Esophagus muscularis mucosa (tissue), 4 donors: ENCODE results near the gene NCAN. TPM values are rescaled to one million over a fixed set of nuclear protein-coding genes. Genes with fewer than 3 reads are reported as not detected.

ENCODE experiments used
- DNase-seq: peaks from one replicate; pipeline ENCODE4 v3.0.0-alpha.2; 2017; ENCODE audit errors: extremely low spot score
- H3K27ac ChIP-seq, 4 donors: fragments of 200-600 bp; sonication (generic); replicated peaks in 1 of 4; 1 replicate in 3 of 4; 2 replicates in 1 of 4; pipeline ENCODE4 v1.5.1; 2016 to 2019; ENCODE audit warnings: mild to moderate bottlenecking in 1 of 4
- H3K27me3 ChIP-seq, 4 donors: fragments of 200-600 bp; sonication (generic); one replicate each; pipeline versions ENCODE4 v1.5.1 to v1.6.0; 2016 to 2019
- H3K36me3 ChIP-seq, 4 donors: fragments of 200-600 bp; sonication (generic); one replicate each; pipeline ENCODE4 v1.5.1; 2016 to 2019
- H3K4me1 ChIP-seq, 4 donors: fragments of 200-600 bp; sonication (generic); one replicate each; pipeline ENCODE4 v1.5.1; 2016 to 2019
- H3K4me3 ChIP-seq, 4 donors: fragments of 200-600 bp; sonication (generic); 1 replicate in 2 of 4; 2 replicates in 2 of 4; pipeline ENCODE4 v1.5.1; 2016 to 2019; ENCODE audit warnings: mild to moderate bottlenecking in 4 of 4, moderate library complexity in 1 of 4
- H3K9me3 ChIP-seq, 4 donors: fragments of 200-600 bp; sonication (generic); 1 replicate in 3 of 4; 2 replicates in 1 of 4; pipeline ENCODE4 v1.5.1; 2016 to 2019
- EP300 ChIP-seq: sonication (generic); formaldehyde crosslinking; IDR thresholded peaks from one replicate; pipeline ENCODE4 v1.6.1; 2017; ENCODE audit warnings: antibody characterized with exemption
- POLR2A ChIP-seq: fragments of 450-650 bp; IDR thresholded peaks from one replicate; pipeline ENCODE4 v1.6.1; 2017; ENCODE audit warnings: antibody characterized with exemption, moderate library complexity, mild to moderate bottlenecking, low read depth
- POLR2AphosphoS5 ChIP-seq, 2 donors: sonication (generic); formaldehyde crosslinking; IDR thresholded peaks; one replicate each; pipeline ENCODE4 v1.6.1; 2017; ENCODE audit warnings: antibody characterized with exemption in 2 of 2
- WGBS: methylation state at CpG from one replicate; pipeline ENCODE4 v1.1.5; 2018; 5-methylcytosine and 5-hydroxymethylcytosine counted together
- intact Hi-C: fragments of 100-400 bp; cut with DNase I; formaldehyde crosslinking; loops from one replicate; pipeline ENCODE4 v1.15.1; 2023
- total RNA-seq, 4 donors: library from RNA; depleted of rRNA; stranded (reverse); fragments of >200 nt; gene quantifications; one replicate each; pipeline versions ENCODE4 v1.1.0 to v1.2.1, GENCODE V29; 2016
- TF ChIP-seq, protein P1 (sequence below), 3 experiments: fragments of 200-600 bp in 2 of 3; fragments of 450-650 bp in 1 of 3; sonication (generic) in 2 of 3; IDR thresholded peaks; one replicate each; pipeline ENCODE4 v1.5.1; 2017 to 2019; ENCODE audit warnings: antibody characterized with exemption in 3 of 3, mild to moderate bottlenecking in 2 of 3, moderate library complexity in 1 of 3

The NCAN gene
- total RNA-seq, 4 donors from 2014 or later = 0.17 TPM; not detected in 3

DNA sequence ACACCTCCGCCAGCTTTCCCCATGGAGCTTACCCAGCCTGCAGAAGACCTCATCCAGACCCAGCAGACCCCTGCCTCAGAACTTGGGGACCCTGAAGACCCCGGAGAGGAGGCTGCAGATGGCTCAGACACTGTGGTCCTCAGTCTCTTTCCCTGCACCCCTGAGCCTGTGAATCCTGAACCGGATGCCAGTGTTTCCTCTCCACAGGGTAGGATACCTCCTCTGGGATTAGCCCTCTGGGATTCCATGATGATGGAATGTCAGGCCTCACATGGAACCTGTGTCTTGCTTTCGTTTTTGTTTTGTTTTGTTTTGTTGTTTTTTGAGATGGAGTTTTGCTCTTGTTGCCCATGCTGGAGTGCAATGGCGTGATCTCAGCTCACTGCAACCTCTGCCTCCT is 17.8 kb upstream of the NCAN start:
- WGBS = 80% methylated on average over 5 of the region's 5 CpGs
- peaks cover 21 to 36% (median 35%) of the 10 kb centered on the region in 4 donors for H3K36me3 ChIP-seq
- no peaks in the 10 kb centered on the region for H3K27me3 ChIP-seq
- no peaks in the 10 kb centered on the region for H3K9me3 ChIP-seq
- peaks cover 45 to 53% (median 47%) of the 10 kb centered on the region in 4 donors for H3K4me1 ChIP-seq
- no peak for DNase-seq
- intact Hi-C loops = loop anchor here (10.0 kb wide), 1 partner anchor 121 kb away; no protein-coding TSS in a partner anchor
- peak overlapping the region in 3 of 4 donors; percentile 10 to 95 (median 80) for H3K4me3 ChIP-seq
- no peak overlapping the region for H3K27ac ChIP-seq
- TF ChIP-seq, protein P1, sequence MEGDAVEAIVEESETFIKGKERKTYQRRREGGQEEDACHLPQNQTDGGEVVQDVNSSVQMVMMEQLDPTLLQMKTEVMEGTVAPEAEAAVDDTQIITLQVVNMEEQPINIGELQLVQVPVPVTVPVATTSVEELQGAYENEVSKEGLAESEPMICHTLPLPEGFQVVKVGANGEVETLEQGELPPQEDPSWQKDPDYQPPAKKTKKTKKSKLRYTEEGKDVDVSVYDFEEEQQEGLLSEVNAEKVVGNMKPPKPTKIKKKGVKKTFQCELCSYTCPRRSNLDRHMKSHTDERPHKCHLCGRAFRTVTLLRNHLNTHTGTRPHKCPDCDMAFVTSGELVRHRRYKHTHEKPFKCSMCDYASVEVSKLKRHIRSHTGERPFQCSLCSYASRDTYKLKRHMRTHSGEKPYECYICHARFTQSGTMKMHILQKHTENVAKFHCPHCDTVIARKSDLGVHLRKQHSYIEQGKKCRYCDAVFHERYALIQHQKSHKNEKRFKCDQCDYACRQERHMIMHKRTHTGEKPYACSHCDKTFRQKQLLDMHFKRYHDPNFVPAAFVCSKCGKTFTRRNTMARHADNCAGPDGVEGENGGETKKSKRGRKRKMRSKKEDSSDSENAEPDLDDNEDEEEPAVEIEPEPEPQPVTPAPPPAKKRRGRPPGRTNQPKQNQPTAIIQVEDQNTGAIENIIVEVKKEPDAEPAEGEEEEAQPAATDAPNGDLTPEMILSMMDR (IDR thresholded peaks at IDR 0.05) = no peak
- TF ChIP-seq EP300 = no peak
- no peak for TF ChIP-seq POLR2A
- TF ChIP-seq POLR2AphosphoS5 (IDR thresholded peaks at IDR 0.05) = no peak

DNA sequence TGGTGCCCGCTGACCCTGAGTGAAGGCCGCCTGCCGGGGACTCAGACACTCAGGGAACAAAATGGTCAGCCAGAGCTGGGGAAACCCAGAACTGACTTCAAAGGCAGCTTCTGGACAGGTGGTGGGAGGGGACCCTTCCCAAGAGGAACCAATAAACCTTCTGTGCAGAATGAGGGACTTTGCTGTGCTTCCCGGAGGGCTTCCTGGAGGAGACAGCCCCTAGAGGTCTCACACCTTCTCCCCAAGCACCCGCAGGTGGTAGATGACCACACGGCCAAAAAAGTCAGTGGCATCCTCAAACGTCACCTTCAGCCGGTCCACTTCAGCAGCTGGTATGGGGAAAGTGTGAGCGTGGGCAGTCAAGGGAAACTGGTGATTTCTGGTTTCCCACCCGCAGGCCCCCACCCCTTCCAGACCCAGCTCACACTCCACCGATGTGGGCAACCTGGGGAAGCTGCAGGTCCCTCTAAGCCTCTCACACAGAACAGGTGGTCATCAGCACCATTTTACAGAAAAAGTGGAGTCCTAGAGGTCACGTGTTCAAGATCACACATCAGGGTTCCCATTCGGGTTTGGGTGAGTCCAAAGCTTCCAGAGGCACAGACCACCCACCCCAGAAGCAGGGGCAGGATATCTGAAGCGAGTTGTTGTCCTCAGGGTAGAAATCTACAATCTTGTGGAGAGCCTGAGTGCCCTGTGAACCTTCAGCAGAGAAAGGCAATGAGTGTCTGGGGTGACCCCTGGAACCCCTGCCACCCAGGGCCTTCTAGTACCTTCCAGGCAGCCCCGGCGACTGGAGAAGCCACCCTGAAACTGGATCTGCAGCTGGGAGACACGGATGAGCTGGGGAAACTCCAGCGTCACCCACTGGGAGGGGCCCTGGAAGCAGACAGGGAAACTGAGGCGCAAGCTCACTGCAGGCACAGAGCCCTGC is 9.8 kb upstream of the NCAN start:
- peaks cover 0 to 11% (median 0%) of the 10 kb centered on the region in 4 donors for H3K27me3 ChIP-seq
- no peak for TF ChIP-seq EP300
- TF ChIP-seq, protein P1 (IDR thresholded peaks at IDR 0.05) = no peak
- no peak for TF ChIP-seq POLR2A
- no peak for TF ChIP-seq POLR2AphosphoS5 (IDR thresholded peaks at IDR 0.05)
- 76% methylated on average over 17 of the region's 19 CpGs for WGBS
- DNase-seq = no peak
- peaks cover 17 to 48% (median 39%) of the 10 kb centered on the region in 4 donors for H3K36me3 ChIP-seq
- H3K9me3 ChIP-seq = no peaks in the 10 kb centered on the region
- peaks cover 8 to 21% (median 16%) of the 10 kb centered on the region in 4 donors for H3K4me1 ChIP-seq
- peak overlapping the region; percentile 74 to 86 (median 78) for H3K27ac ChIP-seq
- intact Hi-C loops = no loop called here
- peak overlapping the region; percentile 61 to 79 (median 70) for H3K4me3 ChIP-seq

GRCh38 chr19:19202707-19203011 is 9.1 kb upstream of the NCAN start:
- Histone ChIP-seq H3K4me1 (peaks cover 8 to 21% (median 16%) of the 10 kb centered on the region in 4 donors), H3K9me3 (no peaks in the 10 kb centered on the region), H3K27me3 (peaks cover 0 to 18% (median 0%) of the 10 kb centered on the region in 4 donors), H3K36me3 (peaks cover 10 to 41% (median 32%) of the 10 kb centered on the region in 4 donors), H3K27ac (peak overlapping the region; percentile 74 to 86 (median 78)), H3K4me3 (peak overlapping the region; percentile 61 to 79 (median 70))
- intact Hi-C loops = no loop called here
- DNase-seq = no peak
- TF ChIP-seq, protein P1 (IDR thresholded peaks at IDR 0.05) = no peak
- TF ChIP-seq POLR2AphosphoS5 (IDR thresholded peaks at IDR 0.05) = no peak
- no peak for TF ChIP-seq POLR2A
- TF ChIP-seq EP300 = no peak
- WGBS = 13% methylated on average over 3 of the region's 11 CpGs

DNA sequence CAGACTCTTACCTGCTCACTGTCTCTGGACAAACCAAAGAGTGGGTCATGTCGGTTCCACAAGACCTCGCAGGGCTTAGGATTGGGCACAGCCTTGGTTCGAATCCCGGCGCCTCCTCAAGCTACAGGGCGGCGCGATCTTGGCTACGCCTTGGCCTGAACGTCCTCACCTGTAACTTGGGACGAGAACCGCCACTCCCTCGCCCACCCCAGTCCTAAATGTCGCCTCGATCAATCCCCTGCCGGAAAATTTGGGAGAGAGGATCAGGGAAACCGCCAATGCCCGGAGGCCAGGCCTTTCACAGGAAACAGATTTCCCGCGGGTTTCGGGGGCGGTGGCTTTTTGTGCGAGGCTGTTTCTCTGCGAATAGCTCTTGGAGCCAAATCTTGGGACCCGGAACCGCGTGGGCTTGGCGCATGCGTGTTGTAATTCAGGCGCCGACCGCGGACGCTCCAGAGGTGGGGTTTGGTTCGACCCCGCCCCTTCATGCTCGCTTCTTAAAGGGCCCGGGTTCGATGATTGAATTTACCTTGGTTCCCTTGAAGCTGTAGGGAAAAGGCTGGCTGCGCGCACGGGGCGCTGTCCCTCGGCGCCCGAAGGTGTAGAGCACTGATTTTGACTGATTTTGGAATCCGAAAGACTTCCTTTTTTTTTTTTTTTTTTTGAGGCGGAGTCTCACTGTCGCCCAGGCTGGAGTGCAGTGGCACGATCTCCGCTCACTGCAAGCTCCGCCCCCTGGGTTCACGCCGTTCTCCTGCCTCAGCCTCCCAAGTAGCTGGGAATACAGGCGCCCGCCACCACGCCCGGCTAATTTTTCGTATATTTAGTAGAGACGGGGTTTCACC is 8.5 kb upstream of the NCAN start, which contains the start of gene NR2C2AP:
TSS of gene NR2C2AP (minus strand) at position 403 of the 845 bp plus-strand sequence. CDS start at position 49, 354 bp downstream.
- Histone ChIP-seq H3K36me3 (peaks cover 6 to 35% (median 27%) of the 10 kb centered on the region in 4 donors), H3K4me1 (peaks cover 8 to 21% (median 16%) of the 10 kb centered on the region in 4 donors), H3K27ac (peak within 1 kb of the TSS; percentile 74 to 86 (median 78)), H3K27me3 (peaks cover 0 to 23% (median 0%) of the 10 kb centered on the region in 4 donors), H3K9me3 (no peaks in the 10 kb centered on the region), H3K4me3 (peak within 1 kb of the TSS; percentile 61 to 79 (median 70))
- DNase-seq = peak; percentile 98
- intact Hi-C loops = no loop called here
- WGBS = 7% methylated on average over 46 of the region's 60 CpGs
- TF ChIP-seq POLR2A (no peak), POLR2AphosphoS5 (IDR thresholded peaks at IDR 0.05) (peak; percentile 61 to 87)
